WI38 (cell line): Measurements from ENCODE around the gene FBXO36.
"Not testable (repeated sequence)": the region's sequence is repeated elsewhere in the genome, so short reads cannot be mapped to it uniquely, and the experiment has no call there.

Experiments
- H3K4me3 ChIP-seq: 2 replicates; pipeline ENCODE4 v1.5.1; 2011; ENCODE audit warnings: low read depth, mild to moderate bottlenecking, control low read depth, low read length
- TF ChIP-seq, protein P1 (sequence below): IDR thresholded peaks from 2 replicates; pipeline ENCODE4 v1.5.1; 2012; ENCODE audit warnings: low read depth, mild to moderate bottlenecking, control low read depth, low read length

The FBXO36 gene

DNA sequence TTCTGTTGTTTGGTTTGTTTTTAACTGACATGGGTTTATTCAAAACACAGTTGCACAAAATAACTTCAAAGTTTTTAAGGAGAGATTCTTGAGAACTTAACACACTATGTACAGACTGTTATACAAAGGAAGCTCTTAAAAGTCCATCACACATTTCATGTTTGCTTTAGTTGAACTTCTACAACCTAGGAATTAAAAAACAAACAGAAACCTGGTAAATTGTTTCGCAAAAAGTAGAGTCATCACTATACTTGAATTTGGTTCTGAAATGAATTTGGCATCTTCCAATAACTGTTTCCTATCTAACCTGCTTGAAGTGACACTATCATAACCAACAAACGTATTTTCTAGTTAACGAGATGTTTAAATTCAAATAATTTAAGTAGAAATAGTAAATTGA is 22.3 kb upstream of the FBXO36 start:
- no peak overlapping the region for H3K4me3 ChIP-seq
- TF ChIP-seq, protein P1, sequence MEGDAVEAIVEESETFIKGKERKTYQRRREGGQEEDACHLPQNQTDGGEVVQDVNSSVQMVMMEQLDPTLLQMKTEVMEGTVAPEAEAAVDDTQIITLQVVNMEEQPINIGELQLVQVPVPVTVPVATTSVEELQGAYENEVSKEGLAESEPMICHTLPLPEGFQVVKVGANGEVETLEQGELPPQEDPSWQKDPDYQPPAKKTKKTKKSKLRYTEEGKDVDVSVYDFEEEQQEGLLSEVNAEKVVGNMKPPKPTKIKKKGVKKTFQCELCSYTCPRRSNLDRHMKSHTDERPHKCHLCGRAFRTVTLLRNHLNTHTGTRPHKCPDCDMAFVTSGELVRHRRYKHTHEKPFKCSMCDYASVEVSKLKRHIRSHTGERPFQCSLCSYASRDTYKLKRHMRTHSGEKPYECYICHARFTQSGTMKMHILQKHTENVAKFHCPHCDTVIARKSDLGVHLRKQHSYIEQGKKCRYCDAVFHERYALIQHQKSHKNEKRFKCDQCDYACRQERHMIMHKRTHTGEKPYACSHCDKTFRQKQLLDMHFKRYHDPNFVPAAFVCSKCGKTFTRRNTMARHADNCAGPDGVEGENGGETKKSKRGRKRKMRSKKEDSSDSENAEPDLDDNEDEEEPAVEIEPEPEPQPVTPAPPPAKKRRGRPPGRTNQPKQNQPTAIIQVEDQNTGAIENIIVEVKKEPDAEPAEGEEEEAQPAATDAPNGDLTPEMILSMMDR = no peak

DNA sequence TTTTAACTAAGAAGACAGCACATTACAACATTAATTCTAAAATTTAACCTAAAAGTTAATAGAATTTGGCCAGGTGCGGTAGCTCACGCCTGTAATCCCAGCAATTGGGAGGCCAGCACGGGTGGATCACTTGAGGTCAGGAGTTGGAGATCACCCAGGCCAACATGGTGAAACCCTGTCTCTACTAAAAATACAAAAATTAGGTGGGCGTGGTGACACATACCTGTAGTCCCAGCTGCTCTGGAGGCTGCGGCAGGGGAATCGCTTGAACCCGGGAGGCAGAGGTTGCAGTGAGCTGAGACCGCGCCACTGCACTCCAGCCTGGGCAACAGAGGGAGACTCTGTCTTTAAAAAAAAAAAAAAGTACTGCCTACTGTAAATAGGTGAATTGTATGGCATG is 21.8 kb upstream of the FBXO36 start:
- H3K4me3 ChIP-seq = not testable (repeated sequence)

- TF ChIP-seq, protein P1 = no peak
- H3K4me3 ChIP-seq = no peak overlapping the region
Observed at GRCh38 chr2:229901819-229902218, 20.5 kb upstream of the FBXO36 start.

GRCh38 chr2:229903037-229903436 is 19.3 kb upstream of the FBXO36 start:
- TF ChIP-seq, protein P1 = no peak
- no peak overlapping the region for H3K4me3 ChIP-seq

- TF ChIP-seq, protein P1 = no peak
- H3K4me3 ChIP-seq = no peak overlapping the region
Observed at GRCh38 chr2:229905601-229906000, 16.7 kb upstream of the FBXO36 start.

DNA sequence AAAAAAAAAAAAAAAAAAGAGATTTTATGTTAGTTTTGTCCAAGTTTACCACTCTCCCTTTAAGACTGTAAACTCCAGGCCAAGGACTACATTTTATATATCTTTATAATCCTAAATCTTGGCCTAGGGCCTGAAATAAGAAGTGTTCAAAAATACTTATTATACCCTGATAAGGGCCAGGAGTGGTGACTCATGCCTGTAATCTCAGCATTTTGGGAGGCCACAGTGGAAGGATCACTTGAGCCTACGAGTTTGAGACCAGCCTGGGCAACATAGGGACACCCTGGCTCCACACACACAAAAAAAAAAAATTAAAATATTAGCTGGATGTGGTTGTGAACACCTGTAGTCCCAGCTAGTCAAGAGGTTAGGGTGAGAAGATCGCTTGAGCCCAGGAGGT is 13.2 kb upstream of the FBXO36 start:
- H3K4me3 ChIP-seq = no peak overlapping the region
- TF ChIP-seq, protein P1 = no peak

DNA sequence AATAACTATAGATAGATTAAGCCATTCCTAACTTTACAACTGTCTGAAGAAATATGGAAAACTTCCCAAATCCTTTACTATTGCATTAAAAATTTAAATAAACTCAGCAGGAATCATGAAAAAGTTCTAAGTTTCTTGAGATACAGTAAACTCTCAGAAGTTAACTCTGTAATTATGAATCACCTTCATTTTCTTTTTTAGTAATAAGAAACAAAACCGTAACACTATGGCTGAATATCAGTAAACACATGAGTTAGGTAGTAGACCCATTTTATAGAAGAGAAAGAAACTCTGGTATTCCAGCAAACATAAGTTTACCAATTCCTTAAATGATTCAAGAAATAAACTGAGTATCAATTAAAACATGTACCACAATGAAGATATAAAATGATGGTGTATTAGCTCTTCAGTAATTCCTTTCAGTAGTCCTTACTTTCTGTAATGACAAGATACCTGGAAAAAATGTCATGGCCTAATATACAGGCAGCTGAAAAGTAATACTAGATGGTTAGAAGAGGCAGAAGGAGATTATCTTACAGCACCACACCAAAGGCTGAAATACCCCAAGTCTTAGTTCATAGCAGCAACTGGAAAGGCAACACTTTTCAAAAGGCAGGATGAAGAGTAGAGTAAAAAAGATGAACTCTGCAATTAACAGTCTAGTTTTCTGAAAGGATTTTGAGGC is 12.0 kb upstream of the FBXO36 start:
- TF ChIP-seq, protein P1 = no peak
- H3K4me3 ChIP-seq = no peak overlapping the region

- TF ChIP-seq, protein P1 = peak; percentile 25; the same call in 1 of the 2 replicates
- no peak overlapping the region for H3K4me3 ChIP-seq
Observed at GRCh38 chr2:229910832-229911412, 11.4 kb upstream of the FBXO36 start.
